Endothelial cell of umbilical vein (primary cell): ENCODE data around the gene BTF3L4.
"Not testable (repeated sequence)": the region's sequence is repeated elsewhere in the genome, so short reads cannot be mapped to it uniquely, and the experiment has no call there.

Experiments used
- CTCF ChIP-seq, 2 donors: IDR thresholded peaks; 1 replicate in 1 of 2; 2 replicates in 1 of 2; pipeline ENCODE4 v1.5.1; 2011; ENCODE audit warnings: low read length in 2 of 2, mild to moderate bottlenecking in 2 of 2, moderate library complexity in 2 of 2, control low read depth in 1 of 2, inconsistent platforms in 1 of 2, low read depth in 1 of 2; ENCODE audit not compliant: insufficient read depth in 1 of 2; ENCODE audit errors: extremely low read depth in 1 of 2
- EZH2 ChIP-seq: IDR thresholded peaks from 2 replicates; pipeline ENCODE4 v1.6.1; 2012; ENCODE audit warnings: borderline replicate concordance, low read depth, mild to moderate bottlenecking, moderate library complexity, low read length, inconsistent platforms; ENCODE audit not compliant: severe bottlenecking
- MYC ChIP-seq: IDR thresholded peaks from one replicate; pipeline ENCODE4 v1.6.1; 2011; ENCODE audit warnings: mild to moderate bottlenecking, low read depth, low read length
- POLR2A ChIP-seq: IDR thresholded peaks from 2 replicates; pipeline ENCODE4 v1.6.1; 2012; ENCODE audit warnings: low read depth, mild to moderate bottlenecking, control low read depth, low read length
- POLR2AphosphoS5 ChIP-seq: IDR thresholded peaks from 2 replicates; pipeline ENCODE4 v1.6.1; 2012; ENCODE audit warnings: low read depth, mild to moderate bottlenecking, control low read depth, low read length, moderate library complexity; ENCODE audit not compliant: insufficient read depth

- not testable (repeated sequence) for TF ChIP-seq CTCF (IDR thresholded peaks at IDR 0.05; ENCODE audit: extremely low read depth in 1 of 2, insufficient read depth in 1 of 2, low read depth in 1 of 2, low read length in 2 of 2); POLR2A; MYC; EZH2; POLR2AphosphoS5
Measured at GRCh38 chr1:52049337-52049736, 6.8 kb upstream of the BTF3L4 start.
